ENCODE data around the gene ACP1.
A peak's percentile ranks its signal among the peaks of the same experiment; 100 is the strongest.

Gene ACP1

GRCh38 chr2:256094-256493, 8.7 kb upstream of the ACP1 start:
- no peak for DNase-seq

GRCh38 chr2:257429-257828, 7.3 kb upstream of the ACP1 start:
- no peak for DNase-seq

- no peak for DNase-seq
These were observed 6.9 kb upstream of the ACP1 start for GRCh38 chr2:257842-258241.

- no peak for DNase-seq
These were observed 5.8 kb upstream of the ACP1 start for GRCh38 chr2:258933-259332.

- DNase-seq, result no peak
These were observed 4.9 kb upstream of the ACP1 start for GRCh38 chr2:259789-260331.

DNA sequence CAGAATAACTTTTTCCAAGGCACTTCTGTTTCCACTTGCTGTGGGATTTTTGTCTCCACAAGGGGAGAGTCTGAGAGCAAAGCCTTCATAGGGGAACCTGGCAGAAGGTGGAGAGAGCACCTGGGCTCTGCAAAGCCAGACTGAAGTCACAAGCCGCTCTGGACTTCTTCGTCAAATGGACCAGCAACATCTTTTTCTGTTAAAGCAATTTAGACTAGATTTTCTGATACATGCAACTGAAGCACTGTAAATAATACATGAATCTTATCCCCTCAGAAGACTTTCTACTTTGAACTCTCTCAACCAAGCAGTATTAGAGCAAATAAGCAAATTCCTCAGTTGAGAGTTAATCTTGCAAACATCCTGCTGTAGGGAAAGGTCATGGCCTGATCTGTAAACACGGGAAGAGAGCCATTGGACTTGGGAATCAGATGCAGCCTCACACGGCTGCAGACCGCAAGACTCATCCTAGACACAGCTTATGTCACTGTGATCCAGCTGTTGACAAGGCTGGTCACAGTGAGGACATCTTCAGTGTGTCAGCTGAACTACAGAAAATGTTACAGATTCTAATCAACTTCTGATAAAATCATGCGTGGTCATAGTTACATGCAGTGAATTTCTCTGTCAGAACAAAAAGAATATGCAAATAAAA, 4.1 kb upstream of the ACP1 start:
- no peak for DNase-seq

GRCh38 chr2:262117-262516, 2.6 kb upstream of the ACP1 start:
- no peak for DNase-seq

- DNase-seq, result no peak
These were observed 1.6 kb upstream of the ACP1 start for GRCh38 chr2:263022-263738.

DNA sequence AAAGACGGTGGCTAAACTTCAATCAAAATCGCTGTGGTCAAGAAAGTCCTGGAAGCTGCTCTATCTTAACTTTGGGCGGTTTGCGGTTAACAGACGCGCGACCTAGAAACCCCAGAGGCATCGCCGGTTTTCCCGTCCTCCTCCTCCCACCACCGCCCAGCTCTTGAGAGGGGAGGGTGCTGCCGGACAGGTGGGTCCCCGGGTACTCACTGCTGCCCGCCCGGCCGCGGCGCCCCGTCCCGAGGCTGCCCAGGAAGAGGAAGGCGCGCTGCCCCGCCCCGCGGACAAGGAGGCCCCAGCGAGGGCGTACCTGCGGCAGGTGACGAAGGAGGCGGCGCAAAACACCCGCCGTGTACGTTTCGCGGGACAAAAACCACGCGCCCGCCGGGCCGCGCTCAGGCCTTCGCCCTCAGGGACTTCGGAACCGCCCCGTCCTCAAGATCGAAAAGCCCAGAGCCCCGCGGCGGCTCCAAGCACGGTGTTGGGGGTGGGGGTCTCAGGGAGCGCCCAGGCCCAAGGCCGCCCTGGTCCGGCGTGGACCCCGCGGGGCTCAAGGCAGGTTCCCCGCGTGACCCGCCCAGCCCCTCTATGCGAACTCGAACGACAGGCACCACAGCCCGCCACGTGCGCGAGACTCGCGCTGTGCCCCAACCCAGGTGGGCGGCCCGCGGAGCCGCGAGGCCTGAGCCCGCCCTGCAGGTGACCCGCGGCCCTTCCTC, 814 bp upstream of the ACP1 start, which contains the start of gene SH3YL1:
TSS of gene SH3YL1 (minus strand) at position 259 of the 719 bp plus-strand sequence. CDS start at position 211, 48 bp downstream.
- DNase-seq, result peak; percentile 57

- no peak for DNase-seq
These were observed 3.6 kb downstream of the ACP1 start for GRCh38 chr2:268323-268722.

- DNase-seq, result no peak
These were observed 4.7 kb downstream of the ACP1 start for GRCh38 chr2:269356-270030.

- no peak for DNase-seq
These were observed 6.1 kb downstream of the ACP1 start for GRCh38 chr2:270861-271260.

DNA sequence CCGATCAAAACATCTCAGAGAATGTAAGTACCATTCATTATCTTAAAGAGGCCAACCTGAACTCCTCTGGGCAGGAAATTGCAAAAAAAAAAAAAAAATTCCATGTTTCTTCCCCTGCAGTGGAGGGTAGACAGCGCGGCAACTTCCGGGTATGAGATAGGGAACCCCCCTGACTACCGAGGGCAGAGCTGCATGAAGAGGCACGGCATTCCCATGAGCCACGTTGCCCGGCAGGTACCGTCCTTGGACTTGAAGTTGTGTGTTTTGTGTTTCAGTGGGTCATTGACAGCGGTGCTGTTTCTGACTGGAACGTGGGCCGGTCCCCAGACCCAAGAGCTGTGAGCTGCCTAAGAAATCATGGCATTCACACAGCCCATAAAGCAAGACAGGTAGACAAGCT, 7.2 kb downstream of the ACP1 start:
- no peak for DNase-seq

DNA sequence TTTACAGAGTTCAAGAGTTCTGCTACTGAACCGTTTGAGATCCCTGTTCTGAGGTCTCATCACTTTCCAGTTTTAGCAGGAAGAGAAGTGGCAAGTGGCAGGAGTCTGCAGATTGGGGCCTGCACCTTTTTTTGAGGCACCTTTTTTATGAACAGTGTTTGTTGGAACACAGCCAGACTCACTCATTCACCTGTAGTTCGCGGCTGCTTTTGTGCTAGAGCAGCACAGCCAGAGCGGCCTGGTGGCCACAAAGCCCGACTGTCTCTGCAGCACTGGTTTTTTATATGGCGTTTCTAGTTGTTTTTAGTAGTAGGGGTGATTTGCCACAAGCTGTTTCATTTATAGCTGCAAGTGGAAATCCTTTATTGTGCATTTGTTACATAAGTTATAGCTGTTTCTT, 8.6 kb downstream of the ACP1 start:
- DNase-seq, result no peak

- no peak for DNase-seq
These were observed 9.8 kb downstream of the ACP1 start for GRCh38 chr2:274503-274902.

DNA sequence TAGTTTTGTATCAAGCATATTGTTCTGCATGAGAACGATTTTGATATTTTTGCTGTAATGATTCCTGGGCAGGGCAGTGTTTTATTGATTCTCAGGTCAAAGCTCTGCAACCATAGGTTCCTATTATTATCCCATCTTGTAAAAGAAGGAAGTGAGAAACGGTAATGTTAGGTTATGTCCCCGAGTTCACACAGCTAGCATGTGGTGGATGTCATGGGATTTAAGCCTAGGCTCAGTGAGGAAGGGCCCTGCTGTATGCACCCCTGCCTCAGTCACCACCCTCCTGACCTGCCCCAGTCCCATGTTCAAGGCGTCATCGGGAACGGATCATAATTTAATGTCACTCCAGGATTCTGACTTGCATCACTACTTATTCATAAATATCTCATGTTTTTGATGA, 10.7 kb downstream of the ACP1 start:
- no peak for DNase-seq

DNA sequence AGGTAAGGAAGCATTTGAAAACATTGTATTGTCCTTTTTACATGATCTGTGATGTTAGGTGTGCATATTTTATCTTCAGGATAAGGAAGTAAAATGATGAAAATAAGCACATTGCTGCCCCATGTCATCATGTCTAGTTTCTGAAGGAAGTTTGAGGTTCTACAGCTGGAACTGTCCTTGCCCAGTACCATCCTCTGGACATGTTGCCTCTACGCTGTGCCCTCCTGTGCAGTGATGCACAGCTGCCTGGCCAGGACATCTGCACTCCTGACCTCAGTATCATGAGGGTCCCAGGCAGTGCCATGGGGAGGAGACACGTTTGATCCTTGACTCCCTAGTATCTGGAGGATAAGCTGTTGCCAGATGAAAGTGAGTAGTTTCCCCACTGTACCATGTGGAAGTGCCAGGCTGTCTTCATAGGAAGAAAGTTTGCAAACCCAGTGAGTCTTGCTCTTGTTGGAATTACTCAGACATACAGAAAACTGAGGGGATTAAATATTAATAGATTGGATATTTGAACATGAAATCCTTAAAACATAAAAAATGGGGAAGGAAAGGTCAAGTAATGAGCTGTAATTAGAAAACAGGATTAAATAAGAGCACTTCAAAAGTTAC, 13.7 kb downstream of the ACP1 start:
- no peak for DNase-seq

DNA sequence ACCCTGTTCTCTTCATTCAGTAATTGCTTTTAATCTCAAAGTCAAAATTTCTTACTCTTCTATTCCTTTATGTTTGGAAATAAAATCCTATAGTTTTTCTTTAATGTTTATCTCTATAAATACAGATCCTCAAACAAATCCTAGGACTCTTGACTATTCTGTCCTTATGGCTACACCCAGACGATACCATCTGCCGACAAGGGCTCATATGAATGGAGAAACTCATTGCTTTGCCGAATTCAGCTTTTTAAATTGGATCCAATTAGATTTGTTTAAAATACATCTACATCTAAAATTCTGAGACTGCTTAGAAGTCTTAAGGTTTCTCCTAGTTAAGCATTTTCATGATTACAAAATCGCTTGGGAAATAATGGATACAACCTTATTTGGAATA, 14.2 kb downstream of the ACP1 start:
- DNase-seq, result no peak

DNA sequence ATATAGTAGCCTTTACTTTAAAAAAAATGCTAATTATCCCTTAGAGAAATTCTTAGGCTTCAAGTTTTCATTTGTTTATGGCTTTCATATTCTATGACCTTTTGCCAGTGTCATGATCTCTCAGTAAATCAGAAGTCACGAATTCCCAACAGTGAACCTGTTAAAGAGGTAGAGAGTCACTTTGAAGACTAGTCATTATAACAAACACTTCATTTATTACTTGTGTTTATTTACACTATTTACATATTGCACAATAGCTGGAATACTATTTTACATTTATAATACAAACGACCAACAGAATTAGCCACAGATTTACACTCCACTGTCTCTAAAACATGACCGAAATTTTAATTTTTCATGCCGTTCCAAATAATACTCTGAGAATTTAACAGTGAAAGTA, 14.6 kb downstream of the ACP1 start:
- DNase-seq, result no peak

GRCh38 chr2:279956-280649, 15.4 kb downstream of the ACP1 start:
- DNase-seq, result no peak

GRCh38 chr2:280650-281110, 15.9 kb downstream of the ACP1 start:
- peak; percentile 17 for DNase-seq

DNA sequence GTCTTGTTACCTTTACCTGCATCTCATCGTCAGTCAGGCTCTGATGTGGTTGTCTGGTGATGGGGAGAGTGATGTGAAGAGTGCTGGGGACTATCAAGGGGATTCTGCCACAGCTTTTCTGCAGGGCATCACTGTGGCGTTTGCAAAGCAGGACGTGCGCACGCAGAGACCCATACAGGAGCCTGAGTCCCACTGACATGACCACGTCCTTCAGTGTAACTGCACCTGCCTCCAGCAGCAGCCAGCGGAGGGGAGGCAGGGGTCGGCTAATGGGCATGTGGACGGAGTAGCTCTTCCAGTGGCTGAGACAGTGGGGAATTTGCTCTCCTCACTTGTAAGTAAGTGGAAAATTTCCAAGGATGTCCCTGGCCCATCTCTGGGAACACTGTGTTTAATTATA, 16.6 kb downstream of the ACP1 start:
- DNase-seq, result no peak
